Measurements from ENCODE around the gene SLC35F5.
"Not testable (repeated sequence)": the region's sequence is repeated elsewhere in the genome, so short reads cannot be mapped to it uniquely, and the experiment has no call there.

Gene SLC35F5

DNA sequence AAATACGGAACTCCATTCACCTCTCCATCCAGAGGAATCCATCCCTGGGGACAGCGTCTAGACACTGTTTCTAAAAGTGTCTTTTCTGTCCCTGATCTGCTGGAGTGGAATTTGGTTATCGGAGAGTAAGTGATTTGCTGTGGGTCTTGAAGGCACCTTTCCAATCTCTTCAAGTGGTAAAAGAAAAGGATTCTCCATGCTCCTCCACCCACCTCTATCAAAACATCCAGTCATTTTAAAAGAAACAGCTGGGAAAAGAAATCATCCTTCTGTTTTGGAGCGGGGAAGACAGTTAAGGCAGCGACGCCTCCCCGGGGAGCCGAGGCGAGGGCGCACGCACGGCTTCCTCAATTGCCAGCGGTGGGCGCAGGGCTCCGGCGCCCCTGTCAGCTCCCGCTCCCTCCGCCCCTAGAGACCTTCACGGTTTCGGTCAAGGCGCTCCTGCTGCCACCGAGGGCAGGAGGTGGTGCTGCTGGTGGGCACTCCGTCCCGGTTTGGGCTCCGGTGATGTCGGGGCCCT is 547 bp downstream of the SLC35F5 start:
- peak; percentile 34 to 36 for DNase-seq (ENCODE audit: low read depth in 2 of 2)

- DNase-seq (ENCODE audit: low read depth in 2 of 2): no peak
Observed at GRCh38 chr2:113755035-113755834, 1.2 kb downstream of the SLC35F5 start.

GRCh38 chr2:113754160-113754559 is 2.3 kb downstream of the SLC35F5 start:
- no peak for DNase-seq (ENCODE audit: low read depth in 2 of 2)

- DNase-seq (ENCODE audit: low read depth in 2 of 2): no peak
Observed at GRCh38 chr2:113750385-113750784, 6.1 kb downstream of the SLC35F5 start.

- no peak for DNase-seq (ENCODE audit: low read depth in 2 of 2)
Observed at GRCh38 chr2:113741091-113741490, 15.4 kb downstream of the SLC35F5 start.

DNA sequence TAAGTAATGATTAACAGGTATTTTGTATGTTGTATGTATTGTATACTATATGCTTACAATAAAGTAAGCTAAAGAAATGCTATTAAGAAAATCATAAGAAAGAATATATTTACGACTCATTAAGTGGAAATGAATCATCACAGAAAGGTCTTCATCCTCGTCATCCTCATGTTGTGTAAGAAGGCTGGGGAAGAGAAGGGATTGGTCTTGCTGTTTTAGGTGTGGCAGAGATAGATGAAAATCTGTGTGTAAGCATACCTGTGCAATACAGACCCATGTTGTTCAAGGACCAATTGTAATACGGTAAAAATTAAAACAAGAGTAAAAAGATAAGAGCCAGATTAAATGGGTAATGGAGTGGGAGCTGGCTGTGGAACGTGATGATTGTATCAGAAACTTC is 16.6 kb downstream of the SLC35F5 start:
- DNase-seq (ENCODE audit: low read depth in 2 of 2): no peak

GRCh38 chr2:113734185-113734584 is 22.3 kb downstream of the SLC35F5 start:
- no peak for DNase-seq (ENCODE audit: low read depth in 2 of 2)

GRCh38 chr2:113724010-113724409 is 32.4 kb downstream of the SLC35F5 start:
- no peak for DNase-seq (ENCODE audit: low read depth in 2 of 2)

GRCh38 chr2:113723411-113723810 is 33.0 kb downstream of the SLC35F5 start:
- DNase-seq (ENCODE audit: low read depth in 2 of 2): no peak

DNA sequence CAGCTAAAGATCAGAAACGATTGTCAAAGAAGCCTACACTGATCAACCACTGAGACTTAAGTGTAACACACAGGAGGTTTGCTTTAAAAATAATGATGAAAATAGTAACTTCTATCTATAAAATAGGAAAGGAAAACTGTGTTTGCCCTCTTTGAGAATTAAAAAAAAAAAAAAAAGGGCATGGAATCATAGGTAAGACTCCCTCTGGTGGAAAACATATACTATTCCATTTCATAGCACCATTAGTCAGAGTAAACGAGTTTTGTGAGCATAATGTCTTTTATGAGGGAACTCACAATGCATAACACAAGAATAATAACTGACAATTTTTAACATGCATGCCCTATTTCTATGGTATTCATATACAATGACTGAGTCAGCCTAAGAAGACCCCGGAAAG is 36.3 kb downstream of the SLC35F5 start:
- no peak for DNase-seq (ENCODE audit: low read depth in 2 of 2)

DNA sequence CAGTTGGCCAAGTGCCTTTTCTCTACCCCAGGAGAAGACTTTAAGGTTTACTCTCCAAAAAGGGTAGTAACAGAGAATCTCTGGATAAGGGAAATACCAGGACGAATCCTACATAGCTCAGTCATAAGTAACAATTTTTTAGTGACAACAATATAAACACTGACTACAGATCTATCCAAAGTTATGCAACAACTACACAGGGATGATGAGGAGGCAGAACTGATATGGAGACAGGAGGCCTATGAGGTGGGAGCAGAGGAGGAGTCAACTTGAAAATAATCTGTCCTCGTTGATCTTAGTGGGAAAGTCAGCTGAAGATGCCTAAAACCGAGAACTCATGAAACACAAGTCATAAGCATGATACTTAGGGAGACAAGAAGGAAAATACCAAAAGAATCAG is 40.2 kb downstream of the SLC35F5 start:
- DNase-seq (ENCODE audit: low read depth in 2 of 2): no peak

- no peak for DNase-seq (ENCODE audit: low read depth in 2 of 2)
Observed at GRCh38 chr2:113712941-113713340, 43.5 kb downstream of the SLC35F5 start.

DNA sequence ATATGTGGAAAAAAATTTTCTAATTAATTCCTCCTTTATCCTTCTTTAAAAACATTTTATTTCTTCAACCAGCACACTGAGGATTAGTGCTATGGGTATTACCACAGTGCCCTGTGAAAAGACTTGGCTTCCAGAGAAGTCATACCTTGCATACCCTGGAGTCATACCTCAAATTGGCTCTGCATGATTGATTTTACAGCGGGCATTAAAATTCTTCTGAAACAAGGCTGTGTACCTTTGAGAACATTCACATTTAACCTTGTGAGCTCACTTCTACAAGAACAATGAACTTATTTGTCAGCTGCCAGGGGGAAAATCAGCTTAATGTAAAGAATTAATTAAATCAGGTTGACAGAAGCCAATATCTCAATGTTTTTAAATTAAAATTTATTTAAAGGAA is 44.6 kb downstream of the SLC35F5 start:
- DNase-seq (ENCODE audit: low read depth in 2 of 2): no peak

DNA sequence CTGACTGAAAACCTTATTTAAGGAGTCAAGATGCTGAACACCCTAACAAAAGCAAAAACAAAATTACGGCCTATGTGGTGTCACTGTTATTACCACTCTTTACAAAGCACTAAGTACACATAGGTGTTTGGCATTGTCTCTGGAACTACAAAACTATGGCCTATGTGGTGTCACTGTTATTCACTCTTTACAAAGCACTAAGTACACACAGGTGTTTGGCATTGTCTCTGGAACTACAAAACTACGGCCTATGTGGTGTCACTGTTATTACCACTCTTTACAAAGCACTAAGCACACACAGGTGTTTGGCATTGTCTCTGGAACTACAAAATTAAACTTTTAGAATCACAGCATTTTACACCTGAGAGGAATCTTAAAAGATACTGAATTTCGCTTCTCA is 47.4 kb downstream of the SLC35F5 start:
- DNase-seq (ENCODE audit: low read depth in 2 of 2): no peak

DNA sequence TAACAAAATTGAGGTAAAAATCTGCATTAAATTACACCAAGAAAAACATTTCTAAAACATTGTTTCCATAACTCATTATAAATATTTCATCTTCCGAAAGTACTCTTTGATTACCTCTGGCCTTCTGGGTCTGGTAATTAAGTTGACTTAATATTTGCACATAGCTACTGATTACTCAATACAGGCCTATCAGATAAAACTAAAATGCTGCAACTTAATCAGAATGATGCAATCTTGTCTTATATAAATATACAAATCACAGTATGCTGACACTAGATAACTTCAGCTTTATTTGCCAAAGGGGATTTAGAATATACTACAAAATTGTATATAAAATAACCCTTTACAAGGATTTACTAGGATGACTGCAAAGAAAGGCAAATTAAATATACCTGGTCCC is 49.3 kb downstream of the SLC35F5 start:
- DNase-seq (ENCODE audit: low read depth in 2 of 2): no peak

DNA sequence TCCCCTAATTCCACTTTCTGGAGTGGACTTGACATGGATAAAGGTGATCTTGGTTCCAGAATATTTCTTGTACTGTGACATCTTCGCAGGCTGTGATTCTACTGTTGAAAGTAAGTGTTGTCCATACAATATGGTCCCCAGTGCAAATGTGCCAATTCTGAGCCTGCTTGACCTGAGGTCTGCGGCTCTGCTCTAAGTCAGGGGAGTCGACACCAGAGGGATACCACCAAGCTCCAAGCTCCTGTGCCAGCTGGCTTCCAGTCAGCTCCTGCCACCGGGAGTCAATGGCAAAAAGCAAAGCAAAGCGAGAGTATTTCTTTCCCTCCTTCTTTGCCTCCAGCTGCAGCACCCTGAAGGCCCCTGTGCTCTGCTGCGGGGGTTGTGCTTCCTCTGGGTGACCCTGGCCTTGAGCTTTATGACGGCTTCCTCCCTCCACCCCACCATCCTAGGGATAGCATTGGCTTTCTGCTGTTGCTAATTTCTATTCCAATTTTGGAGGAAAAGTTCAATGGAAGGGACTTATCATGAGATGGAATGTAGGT is 50.4 kb downstream of the SLC35F5 start:
- no peak for DNase-seq (ENCODE audit: low read depth in 2 of 2)

DNA sequence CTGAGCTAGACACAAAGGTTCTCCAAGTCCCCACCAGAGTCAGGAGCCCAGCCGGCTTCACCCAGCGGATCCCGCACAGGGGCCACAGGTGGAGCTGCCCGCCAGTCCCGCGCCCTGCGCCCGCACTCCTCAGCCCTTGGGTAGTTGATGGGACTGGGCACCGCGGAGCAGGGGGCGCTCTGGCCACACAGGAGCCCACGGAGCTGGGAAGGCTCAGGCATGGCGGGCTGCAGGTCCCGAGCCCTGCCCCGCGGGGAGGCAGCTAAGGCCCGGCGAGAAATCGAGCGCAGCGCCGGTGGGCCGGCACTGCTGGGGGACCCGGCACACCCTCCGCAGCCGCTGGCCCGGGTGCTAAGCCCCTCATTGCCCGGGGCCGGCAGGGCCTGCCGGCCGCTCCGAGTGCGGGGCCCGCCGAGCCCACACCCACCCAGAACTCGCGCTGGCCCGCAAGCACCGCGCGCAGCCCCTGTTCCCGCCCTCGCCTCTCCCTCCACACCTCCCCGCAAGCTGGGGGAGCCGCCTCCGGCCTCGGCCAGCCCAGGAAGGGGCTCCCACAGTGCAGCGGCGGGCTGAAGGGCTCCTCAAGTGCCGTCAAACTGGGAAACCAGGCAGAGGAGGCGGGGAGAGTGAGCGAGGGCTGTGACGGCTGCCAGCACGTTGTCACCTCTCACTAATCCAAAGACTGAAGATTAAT is 52.0 kb downstream of the SLC35F5 start:
- not testable (repeated sequence) for DNase-seq (ENCODE audit: low read depth in 2 of 2)

GRCh38 chr2:113703386-113704299 is 52.8 kb downstream of the SLC35F5 start:
- no peak for DNase-seq (ENCODE audit: low read depth in 2 of 2)

DNA sequence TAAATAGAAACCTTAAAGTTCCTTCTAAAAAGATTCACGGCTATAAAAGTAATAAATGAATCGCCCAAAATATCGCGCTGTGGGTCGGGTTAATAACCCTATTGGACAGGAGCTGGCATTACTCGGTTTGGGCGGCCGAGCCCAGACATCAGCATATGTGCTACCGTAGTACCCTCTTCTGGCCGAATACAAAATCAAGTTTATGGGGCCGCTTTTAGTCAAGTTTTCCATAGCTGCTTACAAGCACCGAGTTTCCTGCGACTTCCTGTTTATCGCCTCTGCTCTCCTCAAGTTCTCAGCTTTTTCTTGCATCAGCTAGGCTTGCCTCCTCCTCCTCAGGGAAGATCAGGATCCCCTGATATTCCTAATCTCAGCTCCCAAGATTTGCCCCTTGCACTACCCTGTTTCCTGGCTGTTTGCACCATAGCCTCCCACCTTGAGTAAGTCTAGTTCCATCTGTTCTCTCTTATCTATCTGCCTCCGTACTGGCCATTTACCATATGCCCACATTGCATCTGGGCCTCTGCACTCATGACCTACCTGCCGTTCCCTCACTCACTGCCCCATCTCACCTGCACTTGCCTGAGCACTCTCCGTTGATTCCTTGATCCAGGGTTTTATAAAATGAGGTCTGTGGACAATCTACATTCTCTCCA is 56.1 kb downstream of the SLC35F5 start:
- DNase-seq (ENCODE audit: low read depth in 2 of 2): peak; percentile 32 to 38

- no peak for DNase-seq (ENCODE audit: low read depth in 2 of 2)
Observed at GRCh38 chr2:113698892-113699447, 57.5 kb downstream of the SLC35F5 start.

GRCh38 chr2:113698251-113698650 is 58.2 kb downstream of the SLC35F5 start:
- DNase-seq (ENCODE audit: low read depth in 2 of 2): not testable (repeated sequence)
